NCI-H82 (cell line): ENCODE measurements around the gene UTP14C.
"Not testable (repeated sequence)": the region's sequence is repeated elsewhere in the genome, so short reads cannot be mapped to it uniquely, and the experiment has no call there.

Experiments
- DNase-seq: peaks from one replicate; lab custom pipeline; 2025; lab: John Stamatoyannopoulos, UW

The UTP14C gene

GRCh38 chr13:52002361-52002760 is 22.1 kb upstream of the UTP14C start:
- peak; percentile 19 for DNase-seq

GRCh38 chr13:52003541-52003940 is 20.9 kb upstream of the UTP14C start:
- peak; percentile 76 for DNase-seq

GRCh38 chr13:52004511-52005170 is 19.9 kb upstream of the UTP14C start:
- DNase-seq, result no peak

GRCh38 chr13:52005841-52006522 is 18.5 kb upstream of the UTP14C start:
- no peak for DNase-seq

GRCh38 chr13:52006523-52007245 is 17.8 kb upstream of the UTP14C start:
- DNase-seq, result no peak

- DNase-seq, result no peak
Observed at GRCh38 chr13:52009946-52010345, 14.5 kb upstream of the UTP14C start.

- peak; percentile 74 for DNase-seq
Observed at GRCh38 chr13:52010890-52011631, 13.4 kb upstream of the UTP14C start, which contains the start of gene ATP7B. Gene ATP7B, minus strand, starts transcription at chr13:52011450. Its CDS starts 113 bp downstream, at chr13:52011337.

GRCh38 chr13:52011632-52012511 is 12.6 kb upstream of the UTP14C start, which contains the start of gene ALG11:
Gene ALG11, plus strand, starts transcription at chr13:52012398. Its CDS starts 21 bp downstream, at chr13:52012419.
- peak; percentile 100 for DNase-seq

GRCh38 chr13:52012512-52012836 is 12.0 kb upstream of the UTP14C start:
- no peak for DNase-seq

- no peak for DNase-seq
Observed at GRCh38 chr13:52016296-52016695, 8.2 kb upstream of the UTP14C start.

- DNase-seq, result no peak
Observed at GRCh38 chr13:52020191-52020590, 4.3 kb upstream of the UTP14C start.

GRCh38 chr13:52022356-52022755 is 2.1 kb upstream of the UTP14C start:
- no peak for DNase-seq

- DNase-seq, result no peak
Observed at GRCh38 chr13:52025475-52026245, 1.2 kb downstream of the UTP14C start.

- DNase-seq, result no peak
Observed at GRCh38 chr13:52026246-52026626, 1.7 kb downstream of the UTP14C start.

- DNase-seq, result no peak
Observed at GRCh38 chr13:52027832-52028231, 3.3 kb downstream of the UTP14C start.

- no peak for DNase-seq
Observed at GRCh38 chr13:52029569-52029968, 5.1 kb downstream of the UTP14C start.

- not testable (repeated sequence) for DNase-seq
Observed at GRCh38 chr13:52030401-52030800, 5.9 kb downstream of the UTP14C start.

- DNase-seq, result no peak
Observed at GRCh38 chr13:52033039-52033438, 8.5 kb downstream of the UTP14C start.

GRCh38 chr13:52034616-52035226 is 10.2 kb downstream of the UTP14C start:
- DNase-seq, result no peak

- no peak for DNase-seq
Observed at GRCh38 chr13:52036037-52036436, 11.5 kb downstream of the UTP14C start.
